Aorta (tissue), 5 donors: Measurements from ENCODE around the gene RIPK4. TPM values are rescaled to one million over a fixed set of nuclear protein-coding genes. Genes with fewer than 3 reads are reported as not detected.

Experiments used
- ATAC-seq: fragments of 200-7000 bp; cut with Tn5 transposase; one replicate; pipeline ENCODE4 v1.9.1; 2022; ENCODE audit warnings: moderate library complexity; ENCODE audit not compliant: low FRiP score
- DNase-seq, 2 donors: peaks; one replicate each; pipeline ENCODE4 v3.0.0-alpha.2; 2020
- H3K27ac ChIP-seq, 2 donors: one replicate each; pipeline ENCODE4 v1.5.1; 2013; ENCODE audit warnings: low read length in 2 of 2, mild to moderate bottlenecking in 2 of 2, moderate library complexity in 2 of 2, control low read depth in 1 of 2, inconsistent platforms in 1 of 2, low read depth in 1 of 2
- H3K27me3 ChIP-seq, 2 donors: one replicate each; pipeline ENCODE4 v1.6.1; 2013; ENCODE audit warnings: control low read depth in 1 of 2, low read length in 1 of 2, mild to moderate bottlenecking in 1 of 2, moderate library complexity in 1 of 2; ENCODE audit not compliant: insufficient read depth in 2 of 2, control insufficient read depth in 1 of 2
- H3K36me3 ChIP-seq, 2 donors: one replicate each; pipeline ENCODE4 v1.6.1; 2013; ENCODE audit warnings: control low read depth in 1 of 2, low read length in 1 of 2, mild to moderate bottlenecking in 1 of 2; ENCODE audit not compliant: insufficient read depth in 2 of 2, control insufficient read depth in 1 of 2
- H3K4me1 ChIP-seq, 2 donors: one replicate each; pipeline ENCODE4 v1.6.1; 2013; ENCODE audit warnings: low read length in 2 of 2, control low read depth in 1 of 2, mild to moderate bottlenecking in 1 of 2, moderate library complexity in 1 of 2; ENCODE audit not compliant: insufficient read depth in 2 of 2, control insufficient read depth in 1 of 2
- H3K4me3 ChIP-seq, 2 donors: one replicate each; pipeline ENCODE4 v1.5.1; 2013; ENCODE audit warnings: low read length in 2 of 2, control low read depth in 1 of 2, mild to moderate bottlenecking in 1 of 2
- H3K9me3 ChIP-seq: one replicate; pipeline ENCODE4 v1.6.1; 2013; ENCODE audit warnings: mild to moderate bottlenecking, low read length; ENCODE audit not compliant: control insufficient read depth
- WGBS, 2 donors: extraction: QIAGEN DNeasy Blood & Tissue Kit; methylation state at CpG; one replicate each; pipeline ENCODE4 v1.1.7; 2013; 5-methylcytosine and 5-hydroxymethylcytosine counted together
- intact Hi-C, 2 donors: fragments of 100-400 bp; cut with DNase I; formaldehyde crosslinking; loops; one replicate each; pipeline versions ENCODE4 v1.14.2 to v1.15.0; 2022
- long read RNA-seq, 2 donors: library from polyadenylated mRNA; unstranded; transcript quantifications; one replicate each; pipeline ENCODE4 v2.0.0, GENCODE V29; 2020 to 2021
- polyA plus RNA-seq, 2 donors: library from polyadenylated mRNA; stranded (reverse); fragments of 200-250 nt; gene quantifications; one replicate each; pipeline ENCODE4 v1.2.3, GENCODE V29; 2013
- total RNA-seq, 2 donors: library from RNA; stranded (reverse); fragmentation: NEBNext Ultra II Directional; extraction: Animal tissue kit (Norgen Biotek cat#: 25700); gene quantifications; one replicate each; pipeline ENCODE4 v1.2.1, GENCODE V29; 2021
- donor health status: healthy with polysubstance abuse.
- donor health status: Bipolar disorder and iron deficiency.
- donor health status: DM: no; HTN: no; CAD: no.
- donor health status: DM: no; HTN: no; CAD: no.
- donor health status: DM: yes; HTN: yes; CAD: no.

The RIPK4 gene
- 1 to 10 TPM; 3.0 to 3.6 TPM for total RNA-seq
- 1 to 10 TPM; 7.5 to 8.9 TPM for polyA plus RNA-seq
- long read RNA-seq, donor 1, transcript RIPK4-201 (8 exons, 3,889 nt): major isoform, 5 of 15 reads
- long read RNA-seq, donor 1, partial matches to known transcripts: 7 of 15 reads
- long read RNA-seq, donor 1, other reads (novel, unspliced or antisense): 3 of 15 reads
- long read RNA-seq, donor 2, partial matches to known transcripts: 0 of 2 reads
- long read RNA-seq, donor 2, other reads (novel, unspliced or antisense): 0 of 2 reads

DNA sequence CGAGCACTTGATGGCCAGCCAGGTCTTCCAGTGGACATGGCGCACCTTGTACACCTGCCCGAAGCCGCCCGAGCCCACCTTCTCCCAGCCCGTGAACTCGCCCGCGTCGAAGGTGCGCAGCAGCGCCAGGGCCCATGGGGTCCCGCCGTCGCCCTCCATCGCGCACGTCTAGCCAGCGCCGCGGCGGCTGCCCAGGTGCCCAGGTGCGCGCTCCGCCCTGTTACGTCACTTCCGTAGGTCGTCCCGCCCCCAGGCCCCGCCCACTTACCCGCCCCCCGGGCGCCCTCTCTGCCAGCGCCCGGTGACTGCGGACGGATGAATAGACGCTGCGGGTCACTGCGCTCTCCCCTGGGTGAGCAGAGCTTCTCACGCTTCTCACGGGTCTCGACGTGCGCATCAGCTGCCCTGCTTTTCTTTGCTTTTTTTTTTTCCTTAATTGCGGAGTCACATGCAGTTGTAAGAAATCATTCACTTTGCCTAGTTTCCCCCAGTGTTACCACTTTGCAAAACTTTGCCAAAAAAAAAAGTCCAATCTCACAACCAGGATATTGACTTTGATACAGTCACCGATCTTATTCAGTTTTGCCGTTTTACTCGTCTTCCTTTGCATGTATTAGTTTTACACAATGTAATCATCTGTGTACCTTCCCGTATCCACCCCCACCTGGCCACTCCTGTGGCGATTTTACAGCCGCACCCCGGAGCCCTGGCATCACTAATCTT lies at the start of gene RIPK4:
RIPK4 (minus strand) TSS at position 170 of the 723 bp plus-strand sequence; CDS start at position 159, 11 bp downstream.
- peak; percentile 68 to 85 for DNase-seq
- Histone ChIP-seq H3K27me3 (no peaks in the 10 kb centered on the region), H3K4me3 (peak within 1 kb of the TSS; percentile 65 to 74), H3K4me1 (no peaks in the 10 kb centered on the region), H3K9me3 (no peaks in the 10 kb centered on the region), H3K27ac (peak within 1 kb of the TSS in 1 of 2 donors; percentile 82), H3K36me3 (no peaks in the 10 kb centered on the region)
- ATAC-seq: peak; percentile 66
- WGBS, 2 donors: 2% methylated on average over 52 to 53 of the region's 53 CpGs
- intact Hi-C loops: loop anchor here (5.0 to 10.0 kb wide), 3 partner anchors 40 to 122 kb away; no protein-coding TSS in a partner anchor

DNA sequence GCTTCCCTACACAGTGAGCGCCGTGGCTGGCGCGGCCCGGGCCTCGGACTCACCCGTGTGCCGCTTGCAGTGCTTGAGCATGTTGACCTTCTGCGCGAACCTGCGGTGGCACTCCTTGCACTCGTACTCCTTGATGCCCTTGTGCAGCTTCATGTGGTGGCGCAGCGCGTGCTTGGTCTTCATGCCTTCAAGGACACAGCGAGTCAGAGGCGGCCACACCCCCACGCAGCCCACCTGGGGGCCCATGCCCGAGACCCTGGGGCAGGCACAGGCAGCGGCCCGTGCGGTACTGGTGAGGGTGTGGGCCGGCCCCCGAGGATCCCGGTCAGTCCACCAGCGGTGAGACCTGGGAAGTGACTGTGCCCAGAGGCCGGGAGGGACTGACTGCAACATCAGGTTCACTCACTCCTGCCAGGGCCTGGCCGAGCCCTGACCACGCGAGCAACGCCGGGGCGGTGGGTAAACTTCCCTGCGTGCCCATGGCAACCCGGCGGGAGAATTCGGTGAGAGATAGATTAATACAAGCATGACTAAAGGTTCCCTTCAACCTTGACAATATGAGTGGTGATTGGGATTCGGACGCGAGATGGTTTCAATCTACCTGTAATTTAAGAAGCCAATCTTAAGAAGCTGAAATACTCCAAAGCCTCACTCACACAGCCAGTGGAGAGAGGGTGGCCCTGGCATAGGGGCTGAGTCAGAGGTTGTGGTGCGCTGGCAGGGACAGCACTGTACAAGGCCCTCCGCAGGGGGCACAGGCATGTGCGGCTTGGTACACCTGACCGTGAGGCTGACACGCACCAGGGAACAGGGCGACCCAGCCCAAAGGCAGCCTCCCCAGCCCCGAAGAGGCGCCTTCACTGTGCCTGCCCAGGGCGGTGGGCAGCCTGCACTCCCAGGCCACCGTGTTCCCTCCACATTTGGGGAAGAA lies 49.1 kb upstream of the RIPK4 start:
- no peaks in the 10 kb centered on the region for H3K9me3 ChIP-seq
- H3K36me3 ChIP-seq: no peaks in the 10 kb centered on the region
- WGBS, 2 donors: 86 to 91% methylated on average over 50 of the region's 50 CpGs
- DNase-seq: peak in 1 of 2 donors; percentile 69
- no peaks in the 10 kb centered on the region for H3K27me3 ChIP-seq
- no peak overlapping the region for H3K4me3 ChIP-seq
- H3K27ac ChIP-seq: no peak overlapping the region
- ATAC-seq: peak; percentile 8
- H3K4me1 ChIP-seq: no peaks in the 10 kb centered on the region
- intact Hi-C loops: loop anchor here (2.0 to 5.0 kb wide), 3 partner anchors 39 to 301 kb away; no protein-coding TSS in a partner anchor

DNA sequence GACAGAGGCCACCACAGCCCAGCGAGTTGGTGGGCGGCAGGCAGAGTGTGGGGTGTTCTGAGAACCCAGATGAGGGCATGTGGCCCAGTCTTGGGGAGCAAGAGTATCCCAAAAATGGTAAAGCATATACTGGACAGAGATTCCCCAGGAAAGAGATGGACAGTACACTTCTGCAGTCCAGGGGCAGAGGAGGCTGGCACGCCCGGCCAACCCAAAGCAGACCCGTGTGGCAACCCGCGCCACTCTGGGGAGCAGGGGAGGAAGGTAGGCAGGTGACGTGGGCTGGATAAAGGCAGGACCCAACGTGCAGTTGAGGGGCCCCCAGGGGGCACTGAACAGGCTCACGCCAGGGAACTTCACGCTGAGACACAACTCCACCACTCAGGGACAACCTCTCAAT lies 46.4 kb upstream of the RIPK4 start:
- Histone ChIP-seq H3K4me1 (no peaks in the 10 kb centered on the region), H3K9me3 (no peaks in the 10 kb centered on the region), H3K27me3 (no peaks in the 10 kb centered on the region), H3K27ac (no peak overlapping the region), H3K36me3 (peaks cover 0 to 5% of the 10 kb centered on the region in 2 donors), H3K4me3 (no peak overlapping the region)
- ATAC-seq (no peak), DNase-seq (no peak)
- WGBS, 2 donors: 88 to 91% methylated on average over 11 of the region's 11 CpGs
- intact Hi-C loops: no loop called here

DNA sequence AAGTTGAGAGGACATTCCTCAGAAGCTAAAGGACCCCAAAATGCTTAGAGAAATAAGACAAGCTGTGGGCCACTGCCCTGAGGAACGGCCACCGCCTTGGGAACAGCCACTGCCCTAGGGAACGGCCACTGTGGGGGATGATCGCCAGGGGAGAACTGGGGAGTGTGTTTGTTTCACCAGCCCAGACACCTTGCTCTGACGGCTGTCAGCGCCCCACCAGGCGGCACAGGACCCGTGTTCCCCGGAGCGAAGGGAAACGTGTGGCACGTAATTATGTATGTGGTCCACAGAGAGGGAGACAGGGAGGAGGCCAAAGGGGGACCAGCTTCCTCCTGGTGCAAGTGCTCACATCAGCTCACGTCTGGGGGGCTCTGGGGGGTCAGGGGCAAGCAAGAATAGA lies 45.8 kb upstream of the RIPK4 start:
- H3K36me3 ChIP-seq: peaks cover 0 to 5% of the 10 kb centered on the region in 2 donors
- H3K4me3 ChIP-seq: no peak overlapping the region
- no peaks in the 10 kb centered on the region for H3K4me1 ChIP-seq
- intact Hi-C loops: no loop called here
- ATAC-seq: no peak
- H3K9me3 ChIP-seq: no peaks in the 10 kb centered on the region
- peak in 1 of 2 donors; percentile 59 for DNase-seq
- no peak overlapping the region for H3K27ac ChIP-seq
- WGBS, 2 donors: 90 to 94% methylated on average over 13 of the region's 13 CpGs
- H3K27me3 ChIP-seq: no peaks in the 10 kb centered on the region

DNA sequence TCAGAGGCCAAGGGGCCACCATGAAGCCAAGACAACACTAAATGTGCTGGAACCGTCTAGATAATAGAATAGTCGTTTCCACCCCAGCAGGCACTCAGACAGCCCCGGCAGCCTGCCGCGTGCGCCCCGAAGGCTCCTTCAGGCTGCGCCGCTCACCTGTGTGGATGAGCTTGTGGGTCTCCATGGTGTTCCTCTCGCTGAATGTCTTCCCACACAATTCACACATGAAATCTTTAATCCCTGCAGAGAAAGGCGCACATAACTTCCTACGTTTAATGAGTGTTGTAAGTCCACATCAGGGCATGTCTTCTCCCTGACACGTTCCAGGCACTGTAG lies 43.7 kb upstream of the RIPK4 start:
- Histone ChIP-seq H3K36me3 (peaks cover 0 to 5% of the 10 kb centered on the region in 2 donors), H3K27ac (no peak overlapping the region), H3K9me3 (no peaks in the 10 kb centered on the region), H3K4me1 (no peaks in the 10 kb centered on the region), H3K27me3 (no peaks in the 10 kb centered on the region), H3K4me3 (no peak overlapping the region)
- no peak for DNase-seq
- no peak for ATAC-seq
- WGBS, 2 donors: 92 to 97% methylated on average over 13 of the region's 13 CpGs
- intact Hi-C loops: no loop called here

DNA sequence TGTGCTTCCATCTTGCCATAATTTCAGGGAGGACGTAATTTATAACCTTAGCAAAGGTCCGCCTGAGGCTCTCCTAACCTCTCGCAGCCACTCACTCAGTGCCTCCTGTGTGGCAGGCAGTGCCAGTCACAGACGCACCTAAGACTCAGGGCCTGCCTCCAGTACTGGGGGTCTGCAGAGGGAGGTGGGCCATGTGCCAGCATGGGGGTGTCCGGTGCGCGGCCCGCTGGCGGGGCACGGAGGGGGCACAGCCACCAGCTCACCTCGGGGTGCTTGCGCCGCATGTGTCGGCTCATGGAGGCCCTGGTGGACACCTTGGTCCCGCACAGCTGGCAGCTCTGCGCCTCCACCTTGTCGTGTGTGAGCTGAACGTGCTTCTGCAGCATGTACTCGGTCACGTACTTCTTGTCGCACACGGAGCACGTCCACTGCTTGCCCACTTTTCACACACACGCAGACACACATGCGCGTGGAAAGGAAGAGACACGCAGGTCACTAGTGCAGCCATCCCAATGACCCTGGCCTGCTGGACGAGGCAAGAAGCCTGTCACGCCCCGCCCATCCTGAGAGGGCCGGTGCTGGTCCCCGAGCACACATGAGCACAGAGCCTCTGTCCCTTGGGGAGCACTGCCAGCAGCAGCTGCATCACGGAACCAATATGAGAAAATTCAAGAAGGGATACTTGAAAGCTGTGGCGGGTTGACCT lies 43.2 kb upstream of the RIPK4 start:
- intact Hi-C loops: loop anchor here in 1 of 2 donors (10.0 kb wide), 1 partner anchor 55 kb away; no protein-coding TSS in a partner anchor
- 95% methylated on average over 34 of the region's 34 CpGs for WGBS, 2 donors

DNA sequence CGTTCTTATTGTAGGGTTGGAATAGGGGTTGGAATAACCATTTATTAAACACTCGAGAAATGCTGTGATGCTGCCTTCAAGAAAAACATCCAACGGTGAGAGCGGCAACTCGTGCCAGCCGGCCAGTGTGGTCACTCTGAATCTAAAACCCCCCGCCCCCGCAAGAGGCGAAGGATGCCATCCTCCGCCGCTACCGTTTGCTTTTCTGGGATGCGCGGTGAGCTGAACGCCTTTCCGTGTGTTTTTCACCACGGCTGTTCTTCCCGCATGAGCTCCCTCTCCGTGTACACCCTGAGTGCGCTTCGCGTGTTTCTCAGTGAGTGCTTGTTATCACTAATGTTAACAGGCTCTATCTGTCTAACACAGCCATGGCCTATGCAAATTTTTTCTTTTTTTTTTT lies 42.0 kb upstream of the RIPK4 start:
- Histone ChIP-seq H3K27me3 (no peaks in the 10 kb centered on the region), H3K4me1 (no peaks in the 10 kb centered on the region), H3K4me3 (no peak overlapping the region), H3K9me3 (no peaks in the 10 kb centered on the region), H3K36me3 (peaks cover 0 to 5% of the 10 kb centered on the region in 2 donors), H3K27ac (no peak overlapping the region)
- 95 to 96% methylated on average over 22 of the region's 22 CpGs for WGBS, 2 donors
- DNase-seq: peak in 1 of 2 donors; percentile 45
- intact Hi-C loops: loop anchor here in 1 of 2 donors (10.0 kb wide), 1 partner anchor 56 kb away; no protein-coding TSS in a partner anchor
- no peak for ATAC-seq

More for the DNA sequence above, 43.2 kb upstream of the RIPK4 start:
- Histone ChIP-seq H3K27me3 (no peaks in the 10 kb centered on the region), H3K4me3 (no peak overlapping the region), H3K27ac (no peak overlapping the region), H3K4me1 (no peaks in the 10 kb centered on the region), H3K9me3 (no peaks in the 10 kb centered on the region), H3K36me3 (peaks cover 0 to 5% of the 10 kb centered on the region in 2 donors)
- no peak for ATAC-seq
- DNase-seq: no peak

DNA sequence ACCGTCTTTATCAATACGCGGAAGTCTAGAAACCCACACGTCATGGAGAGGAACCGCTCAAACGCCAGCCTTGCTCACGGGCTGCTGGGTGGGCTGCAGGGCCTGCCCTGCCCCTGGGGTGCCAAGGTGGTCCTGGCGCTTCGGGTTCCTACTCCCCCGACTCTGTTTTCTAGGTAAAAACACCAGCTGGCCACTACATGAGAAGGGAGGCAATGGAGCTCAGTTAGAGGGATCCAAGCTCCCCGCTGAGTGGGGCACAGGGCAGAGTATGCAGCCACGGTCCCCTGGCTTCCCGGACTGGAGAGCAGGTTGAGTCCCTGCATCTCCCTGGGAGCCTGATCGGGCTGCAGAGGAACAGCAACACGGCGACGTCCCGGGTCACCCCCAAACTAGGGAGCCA lies 41.2 kb upstream of the RIPK4 start:
- Histone ChIP-seq H3K27ac (no peak overlapping the region), H3K9me3 (no peaks in the 10 kb centered on the region), H3K4me3 (no peak overlapping the region), H3K4me1 (no peaks in the 10 kb centered on the region), H3K27me3 (no peaks in the 10 kb centered on the region), H3K36me3 (peaks cover 0 to 5% of the 10 kb centered on the region in 2 donors)
- intact Hi-C loops: loop anchor here in 1 of 2 donors (10.0 kb wide), 1 partner anchor 57 kb away; no protein-coding TSS in a partner anchor
- DNase-seq: no peak
- no peak for ATAC-seq
- WGBS, 2 donors: 96 to 98% methylated on average over 18 of the region's 18 CpGs
